HG03354 (cell line): ENCODE results near the gene MUC3A.
A peak's percentile ranks its signal among the peaks of the same experiment; 100 is the strongest.

Source experiments
- ATAC-seq: cut with Tn5 transposase; IDR thresholded peaks from one replicate; pipeline ENCODE4 v1.9.1; 2021; ENCODE audit warnings: mild to moderate bottlenecking; ENCODE audit not compliant: unreplicated experiment, poor library complexity, severe bottlenecking

MUC3A gene

GRCh38 chr7:100946111-100946510, 3.2 kb upstream of the MUC3A start:
- ATAC-seq, result no peak

- ATAC-seq, result no peak
Observed at GRCh38 chr7:100946766-100947365, 2.5 kb upstream of the MUC3A start.

GRCh38 chr7:100947792-100948191, 1.5 kb upstream of the MUC3A start:
- ATAC-seq, result no peak

- no peak for ATAC-seq
Observed at GRCh38 chr7:100949933-100950443, 654 bp downstream of the MUC3A start.

- ATAC-seq, result no peak
Observed at GRCh38 chr7:100951172-100951571, 1.8 kb downstream of the MUC3A start.

- no peak for ATAC-seq
Observed at GRCh38 chr7:100951888-100952560, 2.7 kb downstream of the MUC3A start.

- ATAC-seq, result no peak
Observed at GRCh38 chr7:100952641-100953040, 3.3 kb downstream of the MUC3A start.

GRCh38 chr7:100957832-100958421, 8.6 kb downstream of the MUC3A start:
- no peak for ATAC-seq

GRCh38 chr7:100959894-100960293, 10.6 kb downstream of the MUC3A start:
- no peak for ATAC-seq

GRCh38 chr7:100962537-100962936, 13.2 kb downstream of the MUC3A start:
- ATAC-seq, result no peak

GRCh38 chr7:100963386-100963785, 14.1 kb downstream of the MUC3A start:
- ATAC-seq, result no peak

GRCh38 chr7:100963874-100964273, 14.5 kb downstream of the MUC3A start:
- ATAC-seq, result no peak

- ATAC-seq, result no peak
Observed at GRCh38 chr7:100964630-100965029, 15.3 kb downstream of the MUC3A start.

- no peak for ATAC-seq
Observed at GRCh38 chr7:100965045-100965722, 15.8 kb downstream of the MUC3A start.

GRCh38 chr7:100965723-100966541, 16.6 kb downstream of the MUC3A start:
- peak; percentile 62 for ATAC-seq

GRCh38 chr7:100966542-100967291, 17.4 kb downstream of the MUC3A start:
- ATAC-seq, result peak; percentile 25

- no peak for ATAC-seq
Observed at GRCh38 chr7:100967292-100967863, 18.0 kb downstream of the MUC3A start.

- no peak for ATAC-seq
Observed at GRCh38 chr7:100968031-100968430, 18.7 kb downstream of the MUC3A start.

- no peak for ATAC-seq
Observed at GRCh38 chr7:100968650-100969049, 19.3 kb downstream of the MUC3A start.
